GM20431 (cell line): ENCODE measurements around the gene EXO1.

ENCODE experiments used
- in situ Hi-C: fragments of 300-500 bp; cut with MseI, MboI; formaldehyde crosslinking; loops from one replicate; pipeline ENCODE4 v1.15.0; 2020; ENCODE audit warnings: low sequenced_read_pairs; ENCODE audit not compliant: unreplicated experiment

EXO1 gene

DNA sequence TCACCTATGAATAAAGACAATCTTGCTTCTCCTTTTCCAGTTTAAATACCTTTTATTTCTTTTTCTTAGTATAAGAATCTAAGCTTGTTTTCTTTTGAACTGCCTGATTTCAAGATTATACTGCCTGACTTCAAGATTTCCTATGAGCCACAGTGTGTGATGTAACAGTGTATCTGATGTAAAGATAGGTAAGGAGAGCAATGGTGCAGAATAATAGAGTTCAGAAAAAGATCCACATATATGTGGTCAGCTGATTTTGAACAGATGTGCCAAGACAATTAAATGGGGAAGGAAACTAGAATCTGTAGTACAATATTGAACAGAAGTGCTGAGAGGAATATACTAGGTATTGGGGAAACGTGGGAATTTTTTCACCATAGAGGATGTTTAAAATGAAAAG, 21.0 kb downstream of the EXO1 start:
- in situ Hi-C loops = no loop called here

DNA sequence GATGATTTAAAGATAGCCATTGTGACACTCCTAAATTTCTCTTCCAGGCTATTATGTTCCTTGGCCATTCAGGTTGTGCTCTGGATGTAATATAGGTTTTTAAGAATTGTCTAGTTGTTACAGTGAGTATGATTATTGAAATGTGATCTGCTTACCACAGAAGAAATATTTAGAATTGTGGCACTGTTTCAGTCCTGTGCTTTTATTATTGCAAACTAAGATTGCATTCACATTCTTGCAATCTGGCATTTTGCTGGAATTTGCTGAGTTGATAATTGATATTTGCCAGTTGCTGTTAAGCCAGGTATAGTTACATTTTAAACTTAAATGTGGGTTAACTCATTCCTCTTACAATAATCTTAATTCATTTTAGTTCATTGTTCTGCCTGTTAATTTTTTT, 22.3 kb downstream of the EXO1 start:
- in situ Hi-C loops = no loop called here

DNA sequence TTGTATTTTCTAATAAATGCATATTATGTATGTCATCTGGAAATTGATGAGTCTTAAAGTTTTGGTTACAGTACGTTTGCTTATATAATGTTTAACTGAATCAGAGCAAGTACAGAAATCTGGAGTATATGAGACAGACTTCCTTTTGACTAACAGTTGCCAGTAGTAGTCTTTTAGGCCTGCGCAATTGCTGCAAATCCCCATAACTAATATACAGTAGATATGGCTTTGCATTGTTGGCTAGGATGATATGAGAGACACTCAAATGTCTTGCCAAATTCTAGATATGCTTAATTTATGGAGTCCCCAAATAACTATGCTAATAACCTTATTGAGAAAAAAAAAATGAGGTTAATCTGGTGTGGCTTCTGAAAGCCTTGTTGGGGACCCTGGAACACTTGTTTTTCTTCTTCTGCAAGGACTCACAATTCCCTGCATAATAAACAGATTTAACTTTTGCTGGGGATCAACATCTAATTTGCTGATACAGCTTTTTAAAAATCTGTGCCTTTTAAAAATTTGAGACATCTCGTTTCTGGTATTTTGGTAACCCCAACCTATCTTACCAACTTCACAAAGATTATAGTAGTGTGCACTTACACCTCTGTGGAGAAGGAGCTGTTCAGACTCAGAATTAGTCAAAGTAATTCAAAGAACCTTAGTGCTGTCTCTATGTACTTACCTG, 22.9 kb downstream of the EXO1 start:
- in situ Hi-C loops = no loop called here

DNA sequence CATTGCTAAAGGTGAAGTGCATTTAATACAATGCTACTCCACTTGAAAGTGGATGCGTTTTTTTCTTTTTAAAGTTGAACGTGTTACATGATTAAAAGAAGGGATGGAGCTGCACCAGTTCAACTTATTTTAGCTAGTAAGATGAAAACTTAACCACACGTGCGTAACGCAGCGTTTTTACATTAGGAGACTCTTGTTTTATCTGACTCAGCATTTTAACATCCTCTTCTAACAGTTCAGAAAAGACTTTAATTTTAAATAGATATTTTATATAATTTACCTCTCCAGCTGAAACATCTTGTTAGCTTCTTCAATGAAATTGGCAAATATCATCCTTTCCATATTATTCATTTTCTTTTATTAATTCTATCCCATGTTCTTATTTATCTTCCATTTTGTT, 33.4 kb downstream of the EXO1 start:
- in situ Hi-C loops = no loop called here

DNA sequence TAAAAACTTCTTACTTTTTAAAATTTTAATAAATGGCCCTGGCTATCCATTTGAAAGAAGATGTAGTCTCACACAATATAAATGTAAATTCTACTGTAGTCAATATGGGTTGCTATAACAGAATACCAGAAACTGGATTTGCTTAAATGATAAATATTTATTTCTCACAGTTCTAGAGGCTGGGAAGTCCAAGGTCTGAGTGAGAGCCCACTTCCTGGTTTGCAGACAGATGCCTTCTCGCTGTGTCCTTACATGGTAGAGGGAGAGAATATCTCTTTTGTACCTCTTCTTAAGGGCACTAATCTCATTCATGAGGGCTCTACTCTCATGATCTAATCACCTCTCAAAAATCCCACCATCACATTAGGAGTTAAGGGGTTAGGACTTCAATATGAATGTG, 35.2 kb downstream of the EXO1 start:
- in situ Hi-C loops = no loop called here

DNA sequence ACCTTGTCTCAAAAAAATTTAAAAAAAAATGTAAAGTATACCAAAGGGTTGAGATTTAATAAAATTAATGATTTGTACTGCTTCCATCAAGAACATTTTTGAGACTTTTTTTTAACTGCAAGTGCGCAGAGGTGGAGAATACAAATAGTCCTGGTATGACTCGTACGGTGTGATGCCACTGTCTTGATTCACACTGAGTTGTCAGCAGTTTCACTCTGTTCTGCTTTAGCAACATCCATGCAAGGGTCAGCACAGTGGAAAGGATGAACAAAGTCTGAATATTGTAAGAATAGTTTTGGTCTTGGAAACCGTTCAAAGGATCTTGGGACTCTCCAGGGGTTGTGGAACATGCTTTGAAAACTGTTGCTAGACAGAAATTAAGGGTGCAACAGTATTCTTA, 40.2 kb downstream of the EXO1 start:
- in situ Hi-C loops = no loop called here

DNA sequence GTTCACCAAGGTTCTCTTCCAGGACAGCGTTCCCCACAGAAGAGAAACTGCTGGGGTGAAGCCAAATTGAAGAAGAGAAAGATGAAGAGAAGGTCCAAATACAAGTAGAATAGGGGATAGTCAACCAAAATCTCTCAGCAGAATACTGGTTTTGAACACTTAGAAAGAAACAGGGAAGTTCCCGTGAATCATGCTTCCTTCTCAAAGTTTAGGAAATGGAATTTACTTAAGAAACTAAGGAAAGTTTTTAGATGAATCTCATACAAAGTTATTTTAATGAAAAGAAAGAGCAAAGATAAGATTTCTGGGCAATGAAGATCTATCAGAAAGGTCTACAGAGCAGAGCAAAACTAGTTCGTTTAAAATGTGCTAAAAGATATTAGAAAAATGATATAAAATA, 43.3 kb downstream of the EXO1 start:
- in situ Hi-C loops = no loop called here

DNA sequence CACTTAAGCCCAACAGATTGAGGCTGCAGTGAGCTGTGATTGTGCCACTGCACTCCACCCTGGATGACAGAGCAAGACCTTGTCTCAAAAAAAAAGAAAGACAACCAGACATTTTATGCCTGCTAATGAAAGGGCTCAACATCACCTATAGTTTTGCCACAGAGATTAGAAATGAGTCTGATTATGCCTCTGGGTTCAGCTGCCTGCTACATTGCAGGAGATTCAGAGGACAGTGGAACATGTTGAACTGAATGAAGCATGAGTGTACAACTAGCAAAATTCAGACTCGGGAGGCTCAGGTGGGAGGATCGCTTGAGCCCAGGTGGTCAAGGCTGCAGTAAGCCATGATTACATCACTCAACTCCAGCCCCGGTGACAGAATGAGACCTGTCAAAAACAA, 46.0 kb downstream of the EXO1 start:
- in situ Hi-C loops = no loop called here

DNA sequence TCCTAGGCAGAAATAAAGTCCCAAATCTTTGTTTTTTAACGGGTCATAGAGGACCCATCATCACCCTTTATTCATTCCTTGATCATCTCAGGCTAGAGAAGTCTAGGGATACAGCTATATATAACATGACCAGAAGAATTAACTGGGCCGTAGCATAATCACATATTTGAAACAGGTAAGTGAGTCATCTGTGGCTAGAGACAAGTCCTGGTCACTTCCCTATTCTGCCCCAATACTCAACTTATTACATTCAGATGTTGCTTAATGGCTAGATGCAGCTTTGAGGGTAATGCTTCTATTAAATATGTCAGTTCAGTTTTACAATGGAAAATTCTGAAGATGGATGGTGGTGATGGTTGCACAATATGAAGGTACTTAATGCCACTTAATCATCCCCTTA, 47.0 kb downstream of the EXO1 start:
- in situ Hi-C loops = no loop called here

DNA sequence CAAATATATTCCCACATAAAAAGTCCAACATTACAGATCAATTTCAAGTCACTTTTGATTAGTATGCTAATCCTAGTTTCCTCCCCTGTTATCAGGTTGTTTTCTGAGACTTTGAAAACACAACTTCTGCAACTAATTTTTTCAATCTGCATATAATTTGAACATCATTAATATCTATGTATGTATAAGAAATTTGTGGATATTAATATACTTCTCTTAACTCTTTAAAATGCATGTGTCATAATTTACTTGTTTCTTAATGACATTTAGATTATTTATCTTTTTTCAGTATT, 48.6 kb downstream of the EXO1 start:
- in situ Hi-C loops = no loop called here

DNA sequence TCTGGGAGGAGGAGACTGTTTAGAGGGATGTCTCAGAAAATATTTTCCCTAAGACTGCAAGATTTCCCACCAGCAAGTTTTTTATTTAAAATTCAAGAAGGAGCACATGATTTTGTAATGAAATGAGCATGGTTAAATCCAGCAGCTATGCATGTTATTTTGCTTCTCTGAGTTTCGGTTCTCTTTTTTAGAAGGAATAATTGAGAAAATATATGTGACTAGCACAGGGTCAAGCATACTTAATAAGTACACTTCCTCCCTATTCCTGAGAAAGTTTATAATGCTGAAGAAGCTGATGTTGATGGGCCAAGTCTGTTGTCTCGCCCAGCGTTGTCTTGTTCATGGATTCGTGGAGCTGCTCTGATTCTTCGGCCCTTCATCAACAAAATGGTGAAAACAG, 51.2 kb downstream of the EXO1 start:
- in situ Hi-C loops = no loop called here

DNA sequence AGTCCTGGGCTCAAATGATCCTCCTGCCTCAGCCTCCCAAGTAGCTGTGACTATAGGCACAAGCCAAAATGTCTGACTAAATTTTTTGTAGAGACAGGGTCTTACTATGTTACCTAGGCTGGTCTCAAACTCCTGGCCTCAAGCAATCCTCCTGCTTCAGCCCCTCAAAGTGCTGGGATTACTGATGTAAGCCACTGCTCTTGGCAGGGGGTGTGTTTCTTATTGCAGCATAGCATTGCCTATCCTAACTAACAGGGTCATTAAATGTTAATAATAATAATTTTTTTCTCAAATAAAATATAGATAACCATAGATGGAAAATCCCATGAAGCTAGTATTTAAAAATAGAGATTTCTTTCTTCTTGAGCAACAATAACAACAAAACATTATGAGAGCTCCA, 52.4 kb downstream of the EXO1 start:
- in situ Hi-C loops = no loop called here

DNA sequence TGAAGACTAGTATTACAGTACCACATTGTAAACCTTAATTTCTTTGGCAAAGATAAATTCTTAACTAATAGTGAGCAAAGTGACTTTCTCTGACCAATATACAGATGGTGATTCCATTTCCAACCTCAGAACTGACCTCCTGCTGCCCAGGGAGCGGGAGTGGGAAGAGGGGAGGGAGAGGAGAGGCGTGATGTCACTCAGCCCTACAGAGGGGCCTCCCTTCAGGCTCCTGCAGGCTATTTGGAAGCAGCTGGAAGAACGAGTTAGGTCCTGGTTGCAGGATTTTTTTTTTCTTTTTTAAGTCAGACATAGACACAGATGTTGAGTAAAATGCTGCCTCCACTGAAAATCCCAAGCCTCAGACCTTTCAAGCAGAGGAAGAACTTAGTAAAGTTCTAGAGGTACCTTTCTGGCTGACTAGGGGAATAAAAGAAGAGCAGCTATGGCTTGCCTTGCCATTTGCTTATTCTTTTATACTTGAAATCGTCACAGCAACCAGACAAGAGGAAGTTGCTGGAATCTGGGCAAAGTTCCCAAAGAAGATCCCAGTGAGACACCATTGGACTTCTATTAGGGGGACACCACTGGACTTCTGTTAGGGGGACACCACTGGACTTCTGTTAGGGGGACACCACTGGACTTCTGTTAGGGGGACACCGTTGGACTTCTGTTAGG, 54.5 kb downstream of the EXO1 start:
- in situ Hi-C loops = no loop called here

DNA sequence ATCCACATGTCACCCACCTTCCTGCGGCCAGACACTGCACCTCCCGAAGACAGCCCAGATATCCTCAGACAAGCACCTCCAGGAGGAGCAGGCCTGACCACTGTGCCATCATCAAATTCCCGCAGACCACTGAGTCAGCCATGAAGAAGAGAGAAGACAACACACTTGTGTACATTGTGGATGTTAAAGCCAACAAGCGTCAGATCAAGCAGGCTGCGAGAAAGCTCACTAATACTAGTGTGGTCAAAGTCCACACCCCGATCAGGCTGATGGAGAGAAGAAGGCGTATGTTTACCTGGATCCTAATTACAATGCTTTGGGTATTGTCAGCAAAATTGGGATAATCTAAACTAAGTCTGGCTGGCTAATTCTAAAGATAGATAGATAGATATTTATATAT, 68.2 kb downstream of the EXO1 start:
- in situ Hi-C loops = no loop called here

DNA sequence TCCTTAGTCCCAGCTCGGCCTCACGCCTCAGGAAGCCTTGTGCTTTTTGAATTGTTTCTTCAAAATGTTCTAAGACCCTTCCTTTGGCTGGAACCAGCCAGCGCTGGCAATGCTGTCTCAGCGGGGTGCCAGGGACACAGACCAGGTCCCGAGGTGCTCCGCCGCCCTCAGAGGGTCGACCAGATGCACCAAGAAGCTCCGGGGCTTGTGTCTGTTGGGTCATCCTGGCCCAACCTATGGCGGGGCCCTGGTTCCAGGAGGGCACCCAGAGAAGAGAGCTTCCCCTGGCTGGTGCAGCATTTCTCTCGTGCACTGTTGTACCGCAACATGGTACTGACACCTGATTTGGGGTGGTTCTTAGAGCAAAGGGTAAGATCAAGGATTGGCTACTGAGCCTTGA, 69.5 kb downstream of the EXO1 start:
- in situ Hi-C loops = no loop called here

DNA sequence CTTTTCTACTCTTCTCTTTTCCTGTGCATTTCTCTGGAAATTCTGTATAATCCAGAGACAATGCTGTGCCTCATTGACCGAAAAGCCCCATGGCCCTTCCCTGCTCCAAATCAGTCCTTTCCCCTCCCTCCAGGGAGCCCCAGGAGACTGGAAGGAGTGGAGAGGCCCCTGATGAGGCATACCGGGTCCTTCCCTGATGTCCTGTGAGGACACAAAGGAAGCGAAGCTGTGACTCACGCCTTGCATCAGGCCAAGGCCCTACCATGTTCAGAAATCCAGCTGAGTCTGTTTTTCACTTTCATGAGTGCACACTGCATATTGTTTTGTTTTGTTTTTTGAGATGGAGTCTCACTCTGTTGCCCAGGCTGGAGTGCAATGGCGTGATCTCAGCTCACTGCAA, 70.9 kb downstream of the EXO1 start:
- in situ Hi-C loops = no loop called here

DNA sequence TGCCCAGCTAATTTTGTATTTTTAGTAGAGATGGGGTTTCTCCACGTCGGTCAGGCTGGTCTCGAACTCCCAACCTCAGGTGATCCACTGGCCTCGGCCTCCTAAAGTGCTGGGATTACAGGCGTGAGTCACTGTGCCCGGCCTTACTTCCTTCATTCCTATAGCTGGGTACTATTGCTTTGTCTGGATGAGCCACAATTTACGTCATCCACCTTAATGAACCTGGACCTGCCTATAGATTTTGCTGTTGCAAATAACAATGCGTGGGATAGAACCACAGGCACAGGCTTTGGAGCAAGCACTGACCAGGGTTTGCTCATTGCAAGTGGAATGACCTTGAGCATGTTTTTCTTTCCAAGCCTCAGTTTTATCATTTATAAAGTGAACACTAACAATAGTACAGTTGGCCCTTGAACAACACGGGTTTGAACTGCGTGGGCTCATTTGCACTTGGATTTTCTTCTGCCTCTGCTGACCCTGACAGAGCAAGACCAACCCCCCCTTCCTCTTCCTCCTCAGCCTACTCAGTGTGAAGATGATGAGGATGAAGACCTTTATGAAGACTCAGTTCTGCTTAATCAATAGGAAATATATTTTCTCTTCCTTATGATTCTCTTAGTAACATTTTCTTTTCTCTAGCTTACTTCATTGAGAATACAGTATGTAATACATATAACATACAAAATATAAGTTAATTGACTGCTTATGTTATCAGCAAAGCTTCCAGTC, 76.2 kb downstream of the EXO1 start:
- in situ Hi-C loops = no loop called here

DNA sequence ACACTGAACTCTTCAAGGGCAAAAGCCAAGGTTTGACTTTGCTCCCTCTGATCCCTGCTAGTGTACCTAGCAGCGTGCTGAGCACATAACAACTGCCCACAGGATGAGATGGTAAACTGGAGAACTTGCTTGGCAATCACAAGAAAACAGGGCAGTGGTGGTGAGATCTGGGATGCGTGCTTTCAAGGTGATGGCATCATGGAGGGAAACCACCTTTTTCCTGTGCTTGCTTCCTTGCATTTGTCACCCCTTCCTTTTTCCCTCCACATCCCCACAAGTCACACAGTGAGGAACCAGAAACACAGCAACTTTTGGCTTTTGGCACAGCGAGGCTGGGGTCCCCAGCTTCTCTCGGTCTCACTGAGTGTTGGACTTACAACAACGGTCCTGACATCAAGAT, 78.1 kb downstream of the EXO1 start:
- in situ Hi-C loops = no loop called here

DNA sequence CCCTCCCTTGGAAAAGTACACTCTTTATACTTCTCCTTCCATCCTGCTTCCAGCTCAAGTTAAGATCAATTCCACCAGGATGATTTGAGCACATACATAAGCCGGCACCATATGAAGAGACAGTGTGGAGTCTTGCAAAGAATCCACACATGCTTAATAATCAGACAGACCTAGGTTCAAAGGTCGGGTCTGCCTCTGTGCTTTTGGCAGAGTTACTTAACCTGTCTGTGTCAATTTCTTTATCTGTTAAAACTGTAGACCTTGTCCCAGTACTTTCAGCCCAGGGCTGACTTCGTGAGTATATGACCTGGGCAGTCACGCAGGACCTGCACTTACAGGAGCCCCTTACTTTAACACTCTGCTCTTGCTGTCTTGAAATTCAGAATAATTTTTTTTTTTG, 79.3 kb downstream of the EXO1 start:
- in situ Hi-C loops = no loop called here

DNA sequence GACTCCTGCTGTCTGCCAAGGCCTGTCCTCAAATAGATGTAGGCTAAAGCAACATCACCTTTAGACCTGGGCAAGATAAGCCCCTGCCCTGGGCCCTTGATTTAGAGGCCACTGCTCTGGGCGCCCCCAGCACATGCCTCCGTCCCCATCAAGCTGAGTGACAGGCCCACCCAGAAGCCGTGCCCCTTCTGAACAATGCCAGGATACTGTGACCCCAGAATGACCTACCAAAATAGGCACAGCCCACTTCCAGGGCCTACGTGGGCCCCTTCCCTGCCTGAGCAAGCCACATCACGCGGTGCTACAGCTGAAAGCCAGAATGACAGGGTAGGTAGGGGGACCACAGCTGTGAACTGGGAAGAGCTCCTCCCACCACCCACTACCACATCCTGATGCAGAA, 84.8 kb downstream of the EXO1 start:
- in situ Hi-C loops = no loop called here

DNA sequence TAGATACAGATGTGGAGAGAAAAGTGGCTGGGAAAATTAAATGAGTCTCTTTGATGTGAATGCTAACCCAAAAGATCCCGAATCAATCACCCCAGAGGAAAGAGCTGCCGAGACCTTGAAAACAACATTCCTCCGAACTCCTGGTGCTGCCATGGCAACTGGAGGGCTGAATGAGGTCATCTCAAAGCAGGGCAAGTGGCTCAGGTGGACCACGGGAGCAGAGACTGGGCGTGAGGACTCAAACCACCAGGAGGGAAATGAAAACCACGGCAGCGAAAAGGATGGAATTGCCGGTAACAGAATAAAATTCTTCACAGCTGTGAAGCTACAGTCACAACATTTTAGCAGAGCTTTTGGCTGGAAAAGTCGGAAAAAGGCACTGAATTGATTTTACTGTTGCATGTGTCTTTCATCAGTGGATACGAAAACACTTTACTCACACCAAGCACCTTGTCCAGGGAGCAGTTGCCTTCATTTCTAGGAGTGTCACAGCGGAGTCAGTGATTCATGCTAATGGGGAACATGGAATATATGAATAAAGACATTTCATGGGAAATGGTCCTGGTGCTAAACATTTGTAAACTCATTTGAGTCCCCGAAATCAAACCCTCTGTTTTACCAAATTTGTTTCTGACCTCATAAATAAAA, 86.3 kb downstream of the EXO1 start:
- in situ Hi-C loops = no loop called here
